Kidney tubule cell (primary cell): ENCODE measurements around the gene PATJ.
"Not testable (repeated sequence)": the region's sequence is repeated elsewhere in the genome, so short reads cannot be mapped to it uniquely, and the experiment has no call there.

Experiments
- DNase-seq: peaks from one replicate; pipeline ENCODE4 v3.0.0-alpha.2; 2018; ENCODE audit warnings: low spot score

The PATJ gene

GRCh38 chr1:62209931-62210595, 467.8 kb downstream of the PATJ start:
- DNase-seq = peak; percentile 46

- no peak for DNase-seq
These were observed 468.7 kb downstream of the PATJ start for GRCh38 chr1:62210960-62211359.

GRCh38 chr1:62212411-62212810, 470.1 kb downstream of the PATJ start:
- DNase-seq = no peak

- DNase-seq = no peak
These were observed 471.0 kb downstream of the PATJ start for GRCh38 chr1:62213075-62213914.

GRCh38 chr1:62218604-62219003, 476.3 kb downstream of the PATJ start:
- DNase-seq = no peak

GRCh38 chr1:62220456-62220855, 478.2 kb downstream of the PATJ start:
- not testable (repeated sequence) for DNase-seq

GRCh38 chr1:62221171-62221570, 478.9 kb downstream of the PATJ start:
- no peak for DNase-seq

GRCh38 chr1:62222321-62222720, 480.0 kb downstream of the PATJ start:
- no peak for DNase-seq

GRCh38 chr1:62224182-62224581, 481.9 kb downstream of the PATJ start:
- DNase-seq = no peak

- no peak for DNase-seq
These were observed 485.2 kb downstream of the PATJ start for GRCh38 chr1:62227496-62227895.
